ENCODE measurements around the gene ZCCHC24.

Gene ZCCHC24

DNA sequence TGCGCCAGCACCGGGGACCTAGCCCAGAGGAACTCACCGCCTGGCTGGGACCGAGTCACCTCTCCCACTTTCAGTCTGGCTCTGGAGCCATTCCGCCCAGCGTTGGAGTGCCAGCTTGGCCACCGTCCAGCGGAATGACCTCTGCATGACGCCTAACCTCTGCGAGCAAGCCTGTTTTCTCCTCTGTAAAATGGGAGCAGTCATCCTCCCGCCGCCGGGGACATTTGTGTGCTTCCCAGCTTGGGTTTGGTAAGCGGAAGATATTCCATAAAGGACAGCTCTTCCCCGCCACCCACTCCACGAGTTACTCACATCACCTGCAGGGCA lies 1.3 kb upstream of the ZCCHC24 start:
- Histone ChIP-seq H3F3A (ENCODE audit: control insufficient read depth, insufficient read depth) (no peaks in the 10 kb centered on the region), H3K4me1 (ENCODE audit: control insufficient read depth, low read length) (peaks cover 20% of the 10 kb centered on the region), H3K27me3 (ENCODE audit: control insufficient read depth, low read length) (peaks cover 49% of the 10 kb centered on the region), H3K79me2 (ENCODE audit: control insufficient read depth, low read length) (no peaks in the 10 kb centered on the region), H3K9me2 (replicated peaks; ENCODE audit: control insufficient read depth, low read length) (no peaks in the 10 kb centered on the region), H3K36me3 (ENCODE audit: control insufficient read depth, low read length) (no peaks in the 10 kb centered on the region), H3K4me3 (ENCODE audit: low read length) (no peak overlapping the region), H3K9me3 (ENCODE audit: control insufficient read depth, insufficient read depth, low read length) (no peaks in the 10 kb centered on the region), H3K4me2 (ENCODE audit: low read length) (no peak overlapping the region), H4K20me1 (ENCODE audit: control insufficient read depth, insufficient read depth, low read depth, low read length) (peaks cover 5% of the 10 kb centered on the region), H3K27ac (ENCODE audit: low read depth, low read length) (no peak overlapping the region)
- no peak for TF ChIP-seq EZH2phosphoT487 (IDR thresholded peaks at IDR 0.05; ENCODE audit: borderline replicate concordance, low read length)
- TF ChIP-seq, protein P1, sequence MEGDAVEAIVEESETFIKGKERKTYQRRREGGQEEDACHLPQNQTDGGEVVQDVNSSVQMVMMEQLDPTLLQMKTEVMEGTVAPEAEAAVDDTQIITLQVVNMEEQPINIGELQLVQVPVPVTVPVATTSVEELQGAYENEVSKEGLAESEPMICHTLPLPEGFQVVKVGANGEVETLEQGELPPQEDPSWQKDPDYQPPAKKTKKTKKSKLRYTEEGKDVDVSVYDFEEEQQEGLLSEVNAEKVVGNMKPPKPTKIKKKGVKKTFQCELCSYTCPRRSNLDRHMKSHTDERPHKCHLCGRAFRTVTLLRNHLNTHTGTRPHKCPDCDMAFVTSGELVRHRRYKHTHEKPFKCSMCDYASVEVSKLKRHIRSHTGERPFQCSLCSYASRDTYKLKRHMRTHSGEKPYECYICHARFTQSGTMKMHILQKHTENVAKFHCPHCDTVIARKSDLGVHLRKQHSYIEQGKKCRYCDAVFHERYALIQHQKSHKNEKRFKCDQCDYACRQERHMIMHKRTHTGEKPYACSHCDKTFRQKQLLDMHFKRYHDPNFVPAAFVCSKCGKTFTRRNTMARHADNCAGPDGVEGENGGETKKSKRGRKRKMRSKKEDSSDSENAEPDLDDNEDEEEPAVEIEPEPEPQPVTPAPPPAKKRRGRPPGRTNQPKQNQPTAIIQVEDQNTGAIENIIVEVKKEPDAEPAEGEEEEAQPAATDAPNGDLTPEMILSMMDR (IDR thresholded peaks at IDR 0.05; ENCODE audit: low read depth, low read length, poor library complexity, severe bottlenecking) = no peak

DNA sequence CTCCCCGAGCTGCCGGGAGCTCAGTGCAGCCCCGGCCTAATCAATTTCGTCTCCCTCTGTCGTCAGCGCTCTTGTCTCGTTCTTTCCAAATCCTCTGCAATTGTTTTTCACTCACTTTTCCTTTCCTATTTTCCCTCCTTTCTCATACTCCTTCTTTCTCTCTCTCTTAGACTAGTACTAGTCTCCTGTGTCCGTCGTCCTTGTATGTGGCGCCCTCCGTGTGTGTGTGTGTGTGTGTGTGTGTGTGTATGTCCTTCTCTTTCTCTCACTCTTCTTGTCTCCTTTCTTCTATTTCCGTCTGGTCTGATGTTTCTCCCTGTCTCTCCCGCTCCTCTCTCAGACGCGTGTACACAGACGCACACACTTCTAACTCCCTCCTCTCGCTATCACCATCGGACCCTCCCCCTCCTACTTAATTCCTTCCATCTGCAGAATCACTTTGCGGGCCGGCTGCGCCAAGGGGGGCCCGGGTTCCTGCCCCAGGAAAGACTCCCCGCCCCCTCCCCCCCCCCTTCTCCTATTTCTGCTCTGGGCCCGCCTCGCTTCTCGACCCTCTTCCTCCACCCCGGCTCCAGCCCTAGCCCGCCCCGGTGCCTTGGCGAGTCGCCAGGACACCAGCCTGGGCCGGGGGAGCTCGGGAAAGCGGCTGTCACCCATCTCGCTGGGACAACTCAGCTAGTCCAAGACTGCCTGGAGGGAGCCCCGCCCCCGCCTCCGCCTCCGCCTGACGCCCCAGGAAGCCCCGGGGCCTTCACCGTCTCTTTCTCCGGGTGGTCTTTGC lies 743 bp upstream of the ZCCHC24 start:
- no peak for TF ChIP-seq EZH2phosphoT487 (IDR thresholded peaks at IDR 0.05; ENCODE audit: borderline replicate concordance, low read length)
- TF ChIP-seq, protein P1 (IDR thresholded peaks at IDR 0.05; ENCODE audit: low read depth, low read length, poor library complexity, severe bottlenecking) = no peak
- Histone ChIP-seq H3K4me3 (ENCODE audit: low read length) (peak overlapping the region; percentile 64), H3K9me2 (replicated peaks; ENCODE audit: control insufficient read depth, low read length) (no peaks in the 10 kb centered on the region)

DNA sequence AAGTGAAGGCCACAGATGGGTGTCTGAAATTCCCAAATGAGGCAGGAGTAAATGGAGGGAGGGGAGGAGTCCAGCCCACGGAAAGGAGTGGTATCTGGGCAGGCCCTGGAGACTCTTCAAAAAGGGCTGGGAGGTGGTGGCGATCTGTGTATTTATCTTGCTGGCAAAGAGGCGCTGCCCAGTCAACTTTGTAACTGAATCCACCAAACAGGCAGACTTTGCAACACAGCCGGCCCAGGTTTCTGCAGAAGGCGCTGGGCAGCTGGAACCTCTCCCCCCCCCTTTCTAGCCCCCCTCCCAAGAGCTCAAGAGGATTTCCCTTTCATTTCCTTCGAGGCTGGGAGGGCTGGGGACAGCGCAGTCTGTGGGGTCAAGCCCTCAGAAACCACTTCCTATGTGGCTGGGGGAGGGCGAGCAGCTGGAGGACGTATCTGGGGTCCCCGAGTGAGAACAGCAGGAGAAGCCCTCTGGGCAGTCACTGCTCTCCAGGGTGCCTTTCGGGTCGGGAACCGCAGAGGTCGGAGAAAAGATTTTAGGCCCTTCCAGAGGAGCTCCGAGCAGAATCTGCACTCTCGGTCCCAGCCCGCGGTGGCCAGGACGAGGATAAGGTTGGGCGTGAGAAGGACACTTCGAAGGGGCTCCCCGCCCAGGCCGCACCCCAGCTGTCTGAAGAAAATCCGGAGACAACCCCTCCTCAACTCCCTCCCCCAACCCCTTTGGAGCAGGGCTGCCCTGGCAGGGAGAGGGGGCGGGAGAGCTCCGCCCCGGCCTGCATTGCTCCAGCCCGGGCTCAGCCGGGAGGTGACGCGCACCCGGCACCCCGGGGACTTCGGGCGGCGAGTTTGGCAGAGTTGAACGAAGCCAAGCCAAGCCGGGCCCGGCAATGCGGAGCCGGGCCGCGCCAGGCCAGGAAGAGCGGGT lies 965 bp downstream of the ZCCHC24 start:
- Histone ChIP-seq H3K36me3 (ENCODE audit: control insufficient read depth, low read length) (no peaks in the 10 kb centered on the region), H4K20me1 (ENCODE audit: control insufficient read depth, insufficient read depth, low read depth, low read length) (peaks cover 5% of the 10 kb centered on the region), H3K9me2 (replicated peaks; ENCODE audit: control insufficient read depth, low read length) (no peaks in the 10 kb centered on the region), H3K4me3 (ENCODE audit: low read length) (peak overlapping the region; percentile 66), H3F3A (ENCODE audit: control insufficient read depth, insufficient read depth) (no peaks in the 10 kb centered on the region), H3K27ac (ENCODE audit: low read depth, low read length) (no peak overlapping the region), H3K27me3 (ENCODE audit: control insufficient read depth, low read length) (peaks cover 69% of the 10 kb centered on the region), H3K79me2 (ENCODE audit: control insufficient read depth, low read length) (no peaks in the 10 kb centered on the region), H3K4me2 (ENCODE audit: low read length) (peak overlapping the region; percentile 84), H3K9me3 (ENCODE audit: control insufficient read depth, insufficient read depth, low read length) (no peaks in the 10 kb centered on the region), H3K4me1 (ENCODE audit: control insufficient read depth, low read length) (peaks cover 20% of the 10 kb centered on the region)
- TF ChIP-seq, protein P1 (IDR thresholded peaks at IDR 0.05; ENCODE audit: low read depth, low read length, poor library complexity, severe bottlenecking) = no peak

More for the DNA sequence above, 743 bp upstream of the ZCCHC24 start:
- peak overlapping the region; percentile 73 for H3K4me2 ChIP-seq (ENCODE audit: low read length)
- H3K79me2 ChIP-seq (ENCODE audit: control insufficient read depth, low read length) = no peaks in the 10 kb centered on the region
- H3K36me3 ChIP-seq (ENCODE audit: control insufficient read depth, low read length) = no peaks in the 10 kb centered on the region
- no peaks in the 10 kb centered on the region for H3F3A ChIP-seq (ENCODE audit: control insufficient read depth, insufficient read depth)
- H3K9me3 ChIP-seq (ENCODE audit: control insufficient read depth, insufficient read depth, low read length) = no peaks in the 10 kb centered on the region
- peaks cover 53% of the 10 kb centered on the region for H3K27me3 ChIP-seq (ENCODE audit: control insufficient read depth, low read length)
- no peak overlapping the region for H3K27ac ChIP-seq (ENCODE audit: low read depth, low read length)
- peaks cover 20% of the 10 kb centered on the region for H3K4me1 ChIP-seq (ENCODE audit: control insufficient read depth, low read length)
- peaks cover 5% of the 10 kb centered on the region for H4K20me1 ChIP-seq (ENCODE audit: control insufficient read depth, insufficient read depth, low read depth, low read length)

Measured in DOHH2 (cell line).